Gastrocnemius medialis (tissue), 4 donors: ENCODE data around the gene SAV1.

ENCODE experiments used
- POLR2A ChIP-seq, 2 donors: fragments of 450-650 bp; IDR thresholded peaks; one replicate each; pipeline ENCODE4 v1.6.1; 2017; ENCODE audit warnings: antibody characterized with exemption in 2 of 2, mild to moderate bottlenecking in 2 of 2, moderate library complexity in 2 of 2
- TF ChIP-seq, protein P1 (sequence below), 5 experiments: fragments of 450-650 bp in 3 of 5; fragments of 200-600 bp in 2 of 5; sonication (generic) in 2 of 5; IDR thresholded peaks in 4 of 5; conservative IDR thresholded peaks in 1 of 5; 1 replicate in 4 of 5; 2 replicates in 1 of 5; pipeline ENCODE4 v1.5.1; 2016 to 2019; ENCODE audit warnings: antibody characterized with exemption in 5 of 5, mild to moderate bottlenecking in 3 of 5, moderate library complexity in 3 of 5

DNA sequence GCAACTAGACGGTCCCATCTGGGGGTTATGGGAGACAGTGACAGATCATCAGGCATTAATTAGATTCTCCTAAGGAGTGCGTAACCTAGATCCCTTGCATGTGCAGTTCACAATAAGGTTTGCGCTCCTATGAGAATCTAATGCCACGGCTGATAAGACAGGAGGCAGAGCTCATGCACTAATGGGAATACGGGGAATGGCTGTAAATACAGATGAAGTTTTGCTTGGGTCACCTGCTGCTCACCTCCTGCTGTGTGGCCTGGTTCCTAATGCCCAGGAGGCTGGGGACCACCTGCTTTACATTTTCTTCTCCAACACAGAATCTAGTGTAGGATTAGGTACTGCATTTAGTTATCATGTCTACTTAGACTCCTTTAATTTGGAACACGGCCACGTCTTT is 49.7 kb upstream of the SAV1 start:
- TF ChIP-seq, protein P1, sequence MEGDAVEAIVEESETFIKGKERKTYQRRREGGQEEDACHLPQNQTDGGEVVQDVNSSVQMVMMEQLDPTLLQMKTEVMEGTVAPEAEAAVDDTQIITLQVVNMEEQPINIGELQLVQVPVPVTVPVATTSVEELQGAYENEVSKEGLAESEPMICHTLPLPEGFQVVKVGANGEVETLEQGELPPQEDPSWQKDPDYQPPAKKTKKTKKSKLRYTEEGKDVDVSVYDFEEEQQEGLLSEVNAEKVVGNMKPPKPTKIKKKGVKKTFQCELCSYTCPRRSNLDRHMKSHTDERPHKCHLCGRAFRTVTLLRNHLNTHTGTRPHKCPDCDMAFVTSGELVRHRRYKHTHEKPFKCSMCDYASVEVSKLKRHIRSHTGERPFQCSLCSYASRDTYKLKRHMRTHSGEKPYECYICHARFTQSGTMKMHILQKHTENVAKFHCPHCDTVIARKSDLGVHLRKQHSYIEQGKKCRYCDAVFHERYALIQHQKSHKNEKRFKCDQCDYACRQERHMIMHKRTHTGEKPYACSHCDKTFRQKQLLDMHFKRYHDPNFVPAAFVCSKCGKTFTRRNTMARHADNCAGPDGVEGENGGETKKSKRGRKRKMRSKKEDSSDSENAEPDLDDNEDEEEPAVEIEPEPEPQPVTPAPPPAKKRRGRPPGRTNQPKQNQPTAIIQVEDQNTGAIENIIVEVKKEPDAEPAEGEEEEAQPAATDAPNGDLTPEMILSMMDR (IDR thresholded peaks at IDR 0.05 in 4 of 5, conservative IDR thresholded peaks at IDR 0.05 in 1 of 5): no peak
- TF ChIP-seq POLR2A (IDR thresholded peaks at IDR 0.05): no peak
